Epithelial cell of esophagus (primary cell): ENCODE data around the gene FAM171A1.

ENCODE experiments used
- DNase-seq: peaks from one replicate; pipeline ENCODE4 v3.0.0; 2010; ENCODE audit warnings: low read depth
- H3K4me3 ChIP-seq: 2 replicates; pipeline ENCODE4 v1.5.1; 2011; ENCODE audit warnings: mild to moderate bottlenecking, low read length, control low read depth
- TF ChIP-seq, protein P1 (sequence below): IDR thresholded peaks from 2 replicates; pipeline ENCODE4 v1.5.1; 2011; ENCODE audit warnings: low read depth, mild to moderate bottlenecking, low read length, control low read depth, inconsistent platforms; ENCODE audit not compliant: insufficient read depth; ENCODE audit errors: missing control alignments

FAM171A1 gene

GRCh38 chr10:15300697-15301096 is 70.4 kb downstream of the FAM171A1 start:
- DNase-seq = no peak
- H3K4me3 ChIP-seq = no peak overlapping the region
- TF ChIP-seq, protein P1, sequence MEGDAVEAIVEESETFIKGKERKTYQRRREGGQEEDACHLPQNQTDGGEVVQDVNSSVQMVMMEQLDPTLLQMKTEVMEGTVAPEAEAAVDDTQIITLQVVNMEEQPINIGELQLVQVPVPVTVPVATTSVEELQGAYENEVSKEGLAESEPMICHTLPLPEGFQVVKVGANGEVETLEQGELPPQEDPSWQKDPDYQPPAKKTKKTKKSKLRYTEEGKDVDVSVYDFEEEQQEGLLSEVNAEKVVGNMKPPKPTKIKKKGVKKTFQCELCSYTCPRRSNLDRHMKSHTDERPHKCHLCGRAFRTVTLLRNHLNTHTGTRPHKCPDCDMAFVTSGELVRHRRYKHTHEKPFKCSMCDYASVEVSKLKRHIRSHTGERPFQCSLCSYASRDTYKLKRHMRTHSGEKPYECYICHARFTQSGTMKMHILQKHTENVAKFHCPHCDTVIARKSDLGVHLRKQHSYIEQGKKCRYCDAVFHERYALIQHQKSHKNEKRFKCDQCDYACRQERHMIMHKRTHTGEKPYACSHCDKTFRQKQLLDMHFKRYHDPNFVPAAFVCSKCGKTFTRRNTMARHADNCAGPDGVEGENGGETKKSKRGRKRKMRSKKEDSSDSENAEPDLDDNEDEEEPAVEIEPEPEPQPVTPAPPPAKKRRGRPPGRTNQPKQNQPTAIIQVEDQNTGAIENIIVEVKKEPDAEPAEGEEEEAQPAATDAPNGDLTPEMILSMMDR = no peak

GRCh38 chr10:15300145-15300544 is 70.9 kb downstream of the FAM171A1 start:
- no peak for DNase-seq
- TF ChIP-seq, protein P1 = no peak
- H3K4me3 ChIP-seq = no peak overlapping the region

GRCh38 chr10:15296701-15297100 is 74.4 kb downstream of the FAM171A1 start:
- TF ChIP-seq, protein P1 = no peak
- no peak for DNase-seq
- H3K4me3 ChIP-seq = no peak overlapping the region

DNA sequence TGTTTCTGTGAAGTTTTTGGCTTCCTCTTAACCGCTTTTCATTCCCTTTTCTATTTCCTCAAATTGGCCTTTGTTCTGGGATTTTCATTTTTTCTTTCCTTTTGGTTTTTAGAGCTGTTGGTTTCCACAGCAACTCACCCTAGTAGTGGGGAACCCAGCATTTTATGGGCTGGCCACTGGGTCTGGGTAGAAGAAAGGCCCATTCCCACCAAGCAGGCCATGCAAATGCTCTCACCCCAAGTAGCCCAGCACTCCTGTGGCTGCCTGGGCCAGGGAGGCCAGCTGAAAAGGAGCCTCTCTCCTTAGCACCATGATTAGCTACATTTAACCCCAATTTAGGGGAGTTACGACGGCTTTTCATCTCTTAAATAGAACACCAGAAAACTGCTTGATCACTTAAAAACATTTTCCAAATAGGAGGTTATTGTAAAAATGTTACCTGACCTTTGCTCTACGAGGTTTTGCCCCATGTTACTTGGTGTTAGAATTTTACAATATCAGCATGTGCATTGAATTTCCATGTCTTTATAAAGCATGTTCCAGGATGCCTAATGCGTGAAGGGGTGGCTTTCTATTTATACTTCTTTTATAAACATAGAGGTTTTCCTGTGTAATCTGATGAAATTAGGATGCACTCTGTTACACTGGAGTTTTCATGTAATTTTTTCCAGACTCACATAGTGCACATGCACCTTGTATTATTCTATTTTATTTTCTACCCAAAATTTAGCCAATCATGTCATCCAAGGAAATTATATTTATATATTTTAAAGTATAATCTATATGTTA is 75.4 kb downstream of the FAM171A1 start:
- H3K4me3 ChIP-seq = no peak overlapping the region
- TF ChIP-seq, protein P1 = no peak
- no peak for DNase-seq

GRCh38 chr10:15293862-15294842 is 76.9 kb downstream of the FAM171A1 start:
- no peak for DNase-seq
- no peak overlapping the region for H3K4me3 ChIP-seq
- TF ChIP-seq, protein P1 = no peak

DNA sequence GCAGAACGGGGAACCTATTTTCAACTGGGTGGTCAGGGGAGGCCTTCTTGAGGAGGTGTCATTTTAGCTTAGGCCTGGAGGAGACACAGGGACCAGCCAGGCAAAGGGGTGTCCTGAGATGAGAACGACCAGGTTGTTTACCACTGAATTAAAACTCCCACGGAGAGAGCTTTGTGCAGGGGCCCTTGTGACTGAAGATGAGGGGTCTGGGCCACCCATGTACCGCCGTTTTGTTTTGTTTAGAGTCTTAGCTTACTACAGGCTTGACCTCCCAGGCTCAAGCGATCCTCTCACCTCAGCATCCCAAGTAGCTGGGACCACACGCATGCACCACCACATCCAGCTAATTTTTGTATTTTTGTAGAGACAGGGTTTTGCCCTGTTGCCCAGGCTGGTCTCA is 80.4 kb downstream of the FAM171A1 start:
- H3K4me3 ChIP-seq = no peak overlapping the region
- TF ChIP-seq, protein P1 = no peak
- no peak for DNase-seq
